GM18909 (cell line): ENCODE data around the gene FOXL2NB.
A peak's percentile ranks its signal among the peaks of the same experiment; 100 is the strongest.
"Not testable (repeated sequence)": the region's sequence is repeated elsewhere in the genome, so short reads cannot be mapped to it uniquely, and the experiment has no call there.

Experiments used
- ATAC-seq: cut with Tn5 transposase; IDR thresholded peaks from one replicate; pipeline ENCODE4 v1.9.1; 2021; ENCODE audit warnings: mild to moderate bottlenecking; ENCODE audit not compliant: unreplicated experiment, poor library complexity

FOXL2NB gene

DNA sequence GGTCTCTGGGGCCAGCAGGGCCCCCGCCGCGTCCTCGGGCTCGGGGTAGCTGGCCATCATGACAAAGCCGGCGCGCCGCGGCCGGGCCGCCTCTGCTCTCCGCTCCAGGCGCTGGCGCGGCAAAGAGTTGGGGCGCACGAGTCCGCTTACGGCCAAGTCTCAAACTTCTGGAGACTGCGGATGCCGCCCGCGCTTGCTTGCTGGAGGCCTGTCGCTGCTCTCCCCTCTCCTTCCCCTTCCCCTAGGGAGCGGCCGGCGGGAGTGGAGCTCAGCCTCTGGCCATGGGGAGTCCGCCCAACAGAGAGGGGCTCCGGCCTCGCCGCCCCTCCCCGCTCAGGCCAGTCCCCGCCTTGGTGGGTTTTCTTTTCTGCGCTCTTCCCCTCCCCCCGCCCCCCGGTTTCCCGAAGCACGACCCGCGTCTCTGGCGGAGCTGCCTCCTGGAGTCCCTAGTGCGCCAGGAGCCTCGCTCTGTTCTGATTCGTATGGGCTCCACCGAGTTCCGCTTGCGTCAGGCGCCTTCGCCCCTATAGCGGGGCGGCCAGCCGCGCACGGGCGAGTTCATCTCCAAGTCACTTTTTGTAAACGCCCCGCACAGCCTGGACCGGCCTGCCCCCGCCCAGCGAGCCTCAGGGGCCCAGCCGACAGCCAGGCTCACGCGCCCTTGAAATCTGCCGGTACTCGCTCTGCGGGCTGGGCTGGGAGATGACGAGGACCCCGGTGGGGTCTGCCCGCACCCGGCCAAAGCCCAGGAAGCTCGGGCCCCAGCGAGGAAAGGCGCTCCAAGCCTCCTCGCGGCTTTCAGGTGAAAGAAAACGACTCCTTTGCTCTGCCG, at the start of gene FOXL2NB, which contains the start of gene FOXL2:
FOXL2NB (plus strand) TSS at position 555 of the 832 bp plus-strand sequence; CDS start at position 703, 148 bp downstream.
FOXL2 (minus strand) TSS at position 475 of the 832 bp plus-strand sequence; CDS start at position 60, 415 bp downstream.
- no peak for ATAC-seq

DNA sequence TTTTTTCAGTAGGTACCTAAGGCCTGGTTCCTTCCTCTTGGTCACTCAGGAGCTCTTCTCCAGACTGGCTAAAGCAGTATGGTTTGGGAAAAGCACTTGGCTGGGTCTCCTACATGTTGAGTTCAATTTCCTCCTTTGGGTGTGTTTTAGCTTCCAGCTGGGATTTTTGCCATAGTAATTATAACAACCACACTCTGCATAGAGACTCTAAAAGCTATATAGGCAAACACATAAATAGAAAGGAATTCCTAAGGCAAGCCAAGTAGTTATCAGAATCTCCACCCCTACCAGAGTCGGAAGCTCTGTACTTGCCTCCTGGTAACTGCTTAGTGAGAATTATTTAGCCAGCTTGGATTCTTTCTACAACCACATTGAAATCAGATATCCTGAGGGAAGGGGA, 48.7 kb upstream of the FOXL2NB start:
- no peak for ATAC-seq

DNA sequence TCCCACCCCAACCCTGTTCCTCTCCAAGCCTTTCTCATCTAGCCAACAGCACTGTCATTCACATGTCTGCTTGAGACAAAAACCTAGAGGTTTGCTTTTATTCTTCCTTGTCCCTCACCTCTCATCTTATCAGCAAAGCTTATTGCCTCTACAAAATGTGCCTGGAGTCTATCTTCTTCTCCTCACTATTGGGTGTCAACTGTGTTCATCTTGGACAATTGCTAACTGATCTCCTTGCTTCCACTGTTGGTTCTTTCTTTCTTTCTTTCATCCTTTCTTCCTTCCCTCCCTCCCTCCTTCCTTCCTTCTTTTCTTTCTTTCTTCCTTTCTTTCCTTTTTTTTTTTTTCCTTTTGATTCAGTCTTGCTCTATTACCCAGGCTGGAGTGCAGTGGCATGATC, 48.3 kb upstream of the FOXL2NB start:
- no peak for ATAC-seq

DNA sequence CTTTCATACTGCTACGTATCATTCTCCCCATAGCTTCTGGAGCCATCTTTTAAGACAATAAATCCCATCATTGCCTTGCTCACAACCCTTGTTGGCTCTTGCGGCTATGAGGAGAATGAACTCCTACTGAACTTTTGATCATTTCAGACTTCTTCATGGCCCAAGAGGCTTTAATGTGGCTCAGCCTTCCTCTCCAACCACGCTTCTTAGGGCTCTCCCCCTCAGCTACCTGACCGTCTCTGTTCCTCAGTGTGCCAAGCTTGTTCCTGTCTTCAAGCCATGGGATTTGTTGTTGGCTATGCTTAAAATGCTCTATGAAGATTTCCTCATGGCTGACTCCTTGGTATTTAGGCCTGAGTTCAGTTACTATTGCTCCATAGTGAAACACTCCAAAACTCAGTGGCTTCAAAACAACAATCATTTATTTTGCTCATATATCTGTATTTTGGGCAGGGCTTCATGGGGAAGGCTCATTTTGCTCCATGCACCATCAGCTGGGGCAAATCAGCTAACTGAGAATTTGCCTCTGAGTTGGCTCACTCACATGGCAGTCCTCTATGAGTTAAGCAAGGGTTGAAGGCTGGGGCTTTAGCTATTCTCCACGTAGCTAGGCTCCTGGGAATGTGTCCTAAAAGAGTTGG, 47.5 kb upstream of the FOXL2NB start:
- no peak for ATAC-seq

GRCh38 chr3:138901567-138901966, 45.5 kb upstream of the FOXL2NB start:
- ATAC-seq = no peak

DNA sequence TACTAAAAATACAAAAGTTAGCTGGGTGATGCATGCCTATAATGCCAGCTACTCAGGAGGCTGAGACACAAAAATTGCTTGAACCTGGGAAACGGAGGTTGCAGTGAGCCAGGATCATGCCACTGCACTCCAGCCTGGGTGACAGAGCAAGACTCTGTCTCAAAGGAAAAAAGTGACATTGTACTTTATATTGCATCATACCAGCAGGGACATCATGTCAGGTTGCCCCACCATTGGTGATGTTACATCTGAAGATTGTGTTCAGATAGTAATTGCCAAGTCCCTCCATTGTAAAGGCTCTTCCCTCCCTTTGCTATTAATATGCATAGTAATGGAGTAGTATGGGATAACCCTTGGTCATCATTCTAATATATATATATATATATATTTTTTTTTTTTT, 44.8 kb upstream of the FOXL2NB start:
- ATAC-seq = no peak

DNA sequence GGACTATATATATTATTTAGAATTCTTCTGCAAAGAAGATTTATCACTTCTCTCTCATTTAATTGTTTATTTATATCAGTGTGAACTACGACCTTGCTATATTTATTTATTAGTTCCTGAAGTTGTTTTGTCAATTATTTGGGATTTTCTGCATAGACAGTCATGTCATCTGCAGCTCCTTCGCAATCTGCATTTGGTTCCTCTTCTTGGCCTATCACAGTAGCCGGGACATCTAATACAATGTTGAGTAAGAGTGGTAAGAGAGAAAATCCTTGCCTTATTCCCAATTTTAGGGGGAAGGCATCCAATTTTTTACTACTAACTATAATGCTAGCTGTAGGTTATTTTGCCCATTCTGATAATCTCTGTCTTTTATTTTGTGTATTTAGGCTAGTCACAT, 39.5 kb upstream of the FOXL2NB start:
- ATAC-seq = no peak

GRCh38 chr3:138908846-138909245, 38.2 kb upstream of the FOXL2NB start:
- no peak for ATAC-seq

GRCh38 chr3:138909904-138910303, 37.1 kb upstream of the FOXL2NB start:
- no peak for ATAC-seq

- ATAC-seq = no peak
Measured at GRCh38 chr3:138911621-138912020, 35.4 kb upstream of the FOXL2NB start.

DNA sequence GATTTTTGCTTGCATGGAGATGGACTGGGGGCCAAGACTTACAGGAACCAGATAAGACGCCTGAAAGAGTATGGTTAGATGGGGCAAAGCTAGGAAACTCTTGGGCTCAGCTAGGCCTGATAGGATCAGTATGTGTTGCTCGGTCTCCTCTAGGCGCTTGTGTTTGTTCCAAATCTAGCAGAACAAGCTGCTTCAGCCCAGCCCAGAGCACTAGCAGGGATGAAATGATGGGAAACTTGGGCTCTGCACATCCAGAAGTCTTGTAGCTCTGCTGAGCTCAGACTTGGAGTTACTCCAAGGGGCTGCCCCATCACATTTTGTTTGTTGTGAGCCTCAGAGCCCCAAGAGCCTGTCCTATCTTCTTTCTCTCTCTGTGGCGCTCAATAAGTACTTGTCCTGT, 34.8 kb upstream of the FOXL2NB start:
- ATAC-seq = no peak

- ATAC-seq = no peak
Measured at GRCh38 chr3:138913766-138914165, 33.3 kb upstream of the FOXL2NB start.

DNA sequence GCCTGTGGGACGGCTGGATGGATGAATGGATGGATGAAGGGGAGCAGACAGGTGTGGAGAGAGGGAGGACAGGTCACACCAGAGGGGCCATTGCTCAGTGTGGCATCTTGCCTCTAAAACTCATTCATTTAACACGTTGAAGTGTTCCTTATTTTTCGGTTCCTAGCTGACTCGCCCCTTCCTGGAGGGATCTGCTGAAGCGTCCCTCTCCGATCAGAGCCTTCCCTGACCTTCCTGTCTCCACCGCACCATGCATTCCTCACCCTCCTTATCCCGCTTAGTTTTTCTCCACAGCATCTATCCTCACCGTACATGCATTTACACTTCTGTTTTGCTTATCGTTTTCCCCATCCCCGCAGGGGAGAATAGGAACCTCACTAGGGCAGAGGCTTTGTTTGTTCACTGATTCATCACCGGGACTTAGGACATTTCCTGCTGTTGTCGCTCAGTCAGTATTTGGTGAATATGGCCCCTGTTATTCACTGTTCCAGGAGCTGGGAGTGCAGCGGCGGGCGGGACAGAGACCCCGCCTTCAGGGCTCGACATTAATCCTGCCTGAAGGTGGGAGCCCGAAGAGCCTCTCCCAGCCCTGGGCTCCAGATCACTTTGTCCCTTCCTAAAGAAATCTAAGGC, 32.0 kb upstream of the FOXL2NB start:
- peak; percentile 20 for ATAC-seq

DNA sequence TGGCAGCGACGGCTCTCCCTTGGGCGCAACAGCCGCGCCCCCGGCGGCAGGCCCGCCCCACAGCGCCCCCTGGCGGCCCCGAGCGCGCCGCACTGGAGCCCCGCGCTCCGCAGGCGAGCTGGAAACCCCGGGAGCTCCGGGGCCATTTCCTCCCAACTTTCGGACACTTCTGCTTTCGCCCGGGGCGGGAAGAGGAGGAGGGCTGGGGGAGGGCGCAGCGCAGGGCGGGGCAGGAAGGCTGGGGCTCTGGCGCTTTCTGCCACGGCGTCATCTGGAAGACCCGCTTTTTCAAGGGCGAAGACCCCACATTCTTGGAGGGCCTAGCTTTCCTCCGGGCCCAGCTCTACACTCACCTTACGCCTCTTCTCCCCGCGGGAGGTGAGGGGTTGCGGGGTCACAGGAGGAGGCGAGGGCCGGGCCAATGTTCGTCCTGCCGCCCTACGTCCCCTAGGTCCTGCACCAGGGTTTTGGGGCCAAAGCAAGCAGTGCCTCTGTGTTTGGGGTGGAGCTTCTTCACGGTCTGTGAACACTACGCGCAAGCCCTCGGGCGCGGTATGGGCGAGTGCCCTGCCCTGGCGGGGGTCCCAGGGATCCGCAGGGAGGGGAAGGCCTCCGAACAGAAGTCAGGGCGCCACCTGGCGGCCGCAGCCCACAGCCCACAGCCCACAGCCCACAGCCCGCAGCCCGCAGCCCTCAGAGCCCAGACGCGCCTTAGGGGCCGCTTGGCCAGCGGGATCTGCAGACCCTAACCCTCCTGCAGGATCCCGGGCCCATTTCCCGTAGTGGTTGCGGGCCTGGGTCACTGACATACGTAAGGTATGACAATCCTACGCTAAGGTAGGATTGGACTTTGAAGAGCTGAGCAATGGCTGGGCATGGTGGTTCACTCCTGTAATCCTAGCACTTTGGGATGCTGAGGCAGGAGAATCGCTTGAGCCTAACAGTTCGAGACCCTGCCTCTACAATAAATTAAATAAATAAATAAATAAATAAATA, 31.2 kb upstream of the FOXL2NB start:
- peak; percentile 80 for ATAC-seq

- no peak for ATAC-seq
Measured at GRCh38 chr3:138916824-138917223, 30.2 kb upstream of the FOXL2NB start.

DNA sequence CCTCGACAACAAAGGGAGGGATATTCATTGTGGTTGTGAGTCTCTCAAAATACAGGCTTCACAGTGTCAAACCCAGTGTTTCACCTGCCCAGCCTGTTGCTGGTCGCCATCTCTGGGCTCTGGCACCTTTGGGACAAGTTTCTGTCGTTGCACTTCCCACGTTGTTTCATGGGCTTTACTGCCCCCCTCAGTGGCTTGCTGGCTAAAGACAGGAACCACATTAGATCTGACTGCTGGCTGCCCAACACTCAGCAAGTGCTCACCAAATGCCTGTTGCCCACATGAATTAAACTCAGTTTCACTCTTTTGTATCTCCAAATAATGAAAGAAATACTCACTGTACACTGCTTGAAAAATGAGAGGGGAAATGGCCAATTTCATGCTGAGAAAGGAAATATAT, 27.7 kb upstream of the FOXL2NB start:
- ATAC-seq = no peak

DNA sequence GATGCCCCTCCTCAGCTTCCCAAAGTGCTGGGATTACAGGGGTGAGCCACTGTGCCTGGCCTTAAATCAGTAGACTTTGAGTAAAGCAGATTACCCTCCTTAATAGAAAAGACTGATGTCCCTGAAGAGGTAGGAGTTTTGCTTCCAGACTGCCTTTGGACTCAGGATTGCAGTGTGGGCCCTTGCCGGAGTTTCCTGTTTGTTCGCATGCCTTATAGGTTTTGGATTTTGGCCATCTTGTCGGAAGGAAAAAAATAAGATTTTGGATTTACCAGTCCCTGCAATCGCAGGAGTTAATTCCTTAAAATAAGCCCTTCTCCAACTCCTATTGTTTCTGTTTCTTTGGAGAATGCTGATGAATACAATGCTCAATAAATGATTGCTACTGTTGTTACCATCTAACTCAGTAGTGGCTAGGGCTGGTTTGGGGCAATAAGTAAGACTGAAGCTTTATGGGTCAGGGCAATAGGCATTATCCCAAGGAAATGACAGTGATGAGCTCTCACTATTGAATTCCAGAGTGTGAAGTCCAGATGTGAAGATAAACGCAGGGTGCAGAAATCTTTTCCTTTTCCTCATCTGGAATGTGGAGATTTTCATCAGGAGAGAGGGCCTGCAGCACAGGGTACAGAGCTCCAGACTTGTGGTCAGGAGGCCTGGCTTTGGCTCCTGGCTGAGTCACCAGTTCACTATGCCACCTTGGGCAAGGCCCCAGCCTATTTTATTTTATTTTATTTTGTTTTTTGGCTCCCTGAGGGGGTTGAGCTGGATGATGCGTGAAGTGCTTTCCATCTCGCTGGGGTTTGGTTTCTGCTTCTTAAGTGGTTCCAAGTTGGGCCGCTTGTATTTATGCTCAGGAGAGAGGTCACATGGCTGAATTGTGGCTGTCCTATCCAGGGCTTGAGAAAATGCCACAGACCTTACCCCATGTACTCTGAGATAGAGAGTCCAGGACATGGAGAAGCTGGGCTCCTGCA, 25.4 kb upstream of the FOXL2NB start:
- ATAC-seq = no peak

DNA sequence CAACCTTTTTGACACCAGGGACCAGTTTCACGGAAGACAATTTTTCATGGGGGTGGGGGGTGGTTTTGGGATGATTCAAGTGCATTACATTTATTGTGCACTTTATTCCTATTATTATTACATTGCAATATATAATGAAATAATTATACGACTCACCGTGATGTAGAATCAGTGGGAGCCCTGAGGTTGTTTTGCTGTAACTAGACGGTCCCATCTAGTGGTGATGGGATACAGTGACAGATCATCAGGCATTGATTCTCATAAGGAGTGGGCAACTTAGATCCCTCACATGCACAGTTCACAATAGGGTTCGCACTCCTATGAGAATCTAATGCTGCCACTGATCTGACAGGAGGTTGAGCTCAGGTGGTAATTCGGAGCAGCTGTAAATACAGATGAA, 24.6 kb upstream of the FOXL2NB start:
- ATAC-seq = not testable (repeated sequence)

DNA sequence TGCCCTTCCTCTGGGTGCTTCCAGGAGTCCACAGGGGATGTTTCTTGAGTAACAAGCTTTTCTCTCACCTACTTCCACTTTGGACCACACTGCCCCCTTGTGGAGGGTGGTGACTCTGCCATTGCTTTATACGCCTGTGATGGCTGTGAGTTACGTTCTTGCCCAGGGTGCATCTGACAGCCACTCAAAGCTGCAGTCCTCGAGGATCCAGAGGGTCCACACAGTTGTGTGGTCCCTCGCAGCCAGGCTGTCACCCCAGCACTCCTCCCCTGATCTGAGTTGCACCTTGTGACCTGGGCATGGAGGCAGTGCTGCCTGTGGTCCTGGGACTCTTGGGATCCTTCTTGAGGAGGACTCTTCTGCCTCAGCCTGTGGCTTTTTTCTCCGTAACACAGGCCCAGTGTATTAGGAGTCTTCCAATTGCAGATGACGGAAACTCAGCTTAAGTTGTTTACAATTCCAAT, 23.5 kb upstream of the FOXL2NB start:
- peak; percentile 81 for ATAC-seq
